ENCODE measurements around the gene ADAMTS1.
A peak's percentile ranks its signal among the peaks of the same experiment; 100 is the strongest.

Gene ADAMTS1

GRCh38 chr21:26798856-26799751 is 46.1 kb downstream of the ADAMTS1 start:
- peak overlapping the region; percentile 89 to 94 for H3K27ac ChIP-seq
- TF ChIP-seq CTCF (IDR thresholded peaks at IDR 0.05), result no peak
- no peak for DNase-seq (ENCODE audit: low spot score)

GRCh38 chr21:26797878-26798456 is 47.2 kb downstream of the ADAMTS1 start:
- Histone ChIP-seq H3K27ac (peak overlapping the region; percentile 15 to 78), H3K4me3 (no peak overlapping the region)
- TF ChIP-seq CTCF (IDR thresholded peaks at IDR 0.05), result no peak
- no peak for DNase-seq (ENCODE audit: low spot score)

More at GRCh38 chr21:26798856-26799751, 46.1 kb downstream of the ADAMTS1 start:
- no peak overlapping the region for H3K4me3 ChIP-seq

- peak; percentile 83 for DNase-seq (ENCODE audit: low spot score)
- Histone ChIP-seq H3K27ac (peak overlapping the region; percentile 76 to 79), H3K4me3 (no peak overlapping the region)
These were observed 49.3 kb downstream of the ADAMTS1 start for GRCh38 chr21:26795866-26796329.

GRCh38 chr21:26795412-26795805 is 49.8 kb downstream of the ADAMTS1 start:
- peak overlapping the region; percentile 76 to 79 for H3K27ac ChIP-seq
- no peak for DNase-seq (ENCODE audit: low spot score)
- TF ChIP-seq CTCF (IDR thresholded peaks at IDR 0.05), result no peak
- no peak overlapping the region for H3K4me3 ChIP-seq

More at GRCh38 chr21:26795866-26796329, 49.3 kb downstream of the ADAMTS1 start:
- TF ChIP-seq CTCF (IDR thresholded peaks at IDR 0.05), result no peak

- no peak for DNase-seq (ENCODE audit: low spot score)
- no peak for TF ChIP-seq CTCF (IDR thresholded peaks at IDR 0.05)
- Histone ChIP-seq H3K4me3 (no peak overlapping the region), H3K27ac (peak overlapping the region; percentile 76 to 79)
These were observed 50.4 kb downstream of the ADAMTS1 start for GRCh38 chr21:26794597-26795411.

- Histone ChIP-seq H3K4me3 (no peak overlapping the region), H3K27ac (peak overlapping the region; percentile 66 to 85)
- no peak for TF ChIP-seq CTCF (IDR thresholded peaks at IDR 0.05)
- no peak for DNase-seq (ENCODE audit: low spot score)
These were observed 54.9 kb downstream of the ADAMTS1 start for GRCh38 chr21:26790296-26790695.
